Measurements from ENCODE around the gene PRPF40B.

- TF ChIP-seq EZH2 (IDR thresholded peaks at IDR 0.05; ENCODE audit: borderline replicate concordance) = no peak
- TF ChIP-seq CTCF (IDR thresholded peaks at IDR 0.05; ENCODE audit: poor library complexity) = no peak
These were observed 42.0 kb downstream of the PRPF40B start for GRCh38 chr12:49665384-49665783.
